Keratinocyte (primary cell): Measurements from ENCODE around the gene USP38. TPM values are rescaled to one million over a fixed set of nuclear protein-coding genes. Genes with fewer than 3 reads are reported as not detected.

Experiments
- DNase-seq: peaks from one replicate; pipeline ENCODE4 v3.0.0-alpha.2; 2011; ENCODE audit warnings: low read depth, missing footprints, low spot score
- FAIRE-seq: peaks from 2 replicates; lab custom pipeline; 2011; peaks lifted over from hg19 to GRCh38; lab: Jason Lieb, UNC
- H2AFZ ChIP-seq: 2 replicates; pipeline ENCODE4 v1.6.0; 2012; ENCODE audit warnings: low read length, control low read depth, inconsistent platforms; ENCODE audit not compliant: control insufficient read depth
- H3K27ac ChIP-seq: 2 replicates; pipeline ENCODE4 v1.5.1; 2011; ENCODE audit warnings: low read length; ENCODE audit not compliant: control insufficient read depth, insufficient read depth
- H3K27me3 ChIP-seq: 3 replicates; pipeline ENCODE4 v1.6.0; 2011; ENCODE audit warnings: low read length; ENCODE audit not compliant: control insufficient read depth, insufficient read depth; ENCODE audit errors: extremely low read depth
- H3K36me3 ChIP-seq, 2 experiments: 2 replicates in 1 of 2; 3 replicates in 1 of 2; pipeline ENCODE4 v1.5.1; 2011; ENCODE audit warnings: low read length in 2 of 2, mild to moderate bottlenecking in 1 of 2; ENCODE audit not compliant: control insufficient read depth in 2 of 2, insufficient read depth in 2 of 2; ENCODE audit errors: extremely low read depth in 1 of 2
- H3K4me1 ChIP-seq: 3 replicates; pipeline ENCODE4 v1.5.1; 2011; ENCODE audit warnings: low read length; ENCODE audit not compliant: control insufficient read depth, insufficient read depth; ENCODE audit errors: extremely low read depth
- H3K4me2 ChIP-seq: 3 replicates; pipeline ENCODE4 v1.6.0; 2011; ENCODE audit warnings: low read depth, low read length; ENCODE audit not compliant: control insufficient read depth, insufficient read depth; ENCODE audit errors: extremely low read depth
- H3K4me3 ChIP-seq, 3 experiments: fragments of 200-600 bp in 1 of 3; sonication (generic) in 1 of 3; 2 replicates in 2 of 3; 3 replicates in 1 of 3; pipeline ENCODE4 v1.5.1; 2011 to 2016; ENCODE audit warnings: low read length in 3 of 3, mild to moderate bottlenecking in 3 of 3, control low read depth in 2 of 3, inconsistent platforms in 1 of 3, low read depth in 1 of 3, mixed read lengths in 1 of 3, mixed run types in 1 of 3, moderate library complexity in 1 of 3; ENCODE audit not compliant: control insufficient read depth in 2 of 3, insufficient read depth in 2 of 3; ENCODE audit errors: extremely low read depth in 1 of 3
- H3K79me2 ChIP-seq: 2 replicates; pipeline ENCODE4 v1.6.0; 2012; ENCODE audit warnings: low read length; ENCODE audit not compliant: control insufficient read depth, insufficient read depth
- H3K9ac ChIP-seq: 3 replicates; pipeline ENCODE4 v1.6.0; 2011; ENCODE audit warnings: low read length; ENCODE audit not compliant: control insufficient read depth, insufficient read depth; ENCODE audit errors: extremely low read depth
- H3K9me1 ChIP-seq: 3 replicates; pipeline ENCODE4 v1.6.0; 2011; ENCODE audit warnings: low read length; ENCODE audit not compliant: control insufficient read depth, insufficient read depth; ENCODE audit errors: extremely low read depth
- H3K9me3 ChIP-seq: 2 replicates; pipeline ENCODE4 v1.5.1; 2012; ENCODE audit warnings: low read depth, low read length; ENCODE audit not compliant: control insufficient read depth
- H4K20me1 ChIP-seq: 3 replicates; pipeline ENCODE4 v1.6.0; 2011; ENCODE audit warnings: low read length; ENCODE audit not compliant: control insufficient read depth, insufficient read depth; ENCODE audit errors: extremely low read depth
- EZH2 ChIP-seq: IDR thresholded peaks from one replicate; pipeline ENCODE4 v1.6.1; 2012; ENCODE audit warnings: inconsistent platforms, mild to moderate bottlenecking, low read length, moderate library complexity
- dilution Hi-C: fragments of 300-500 bp; cut with MboI; formaldehyde crosslinking; loops from one replicate; pipeline ENCODE4 v1.7.0; 2020; ENCODE audit warnings: low sequenced_read_pairs; ENCODE audit not compliant: extremely low pct_ligation_motif_present
- polyA plus RNA-seq, 5 experiments: library from polyadenylated mRNA; depleted of rRNA in 3 of 5; stranded (reverse) in 3 of 5; stranded (forward) in 1 of 5; unstranded in 1 of 5; fragments of >200 nt; gene quantifications; 1 replicate in 1 of 5; 2 replicates in 3 of 5; 3 replicates in 1 of 5; pipeline versions ENCODE4 v1.2.1 to v1.2.3, GENCODE V29; 2011 to 2012; ENCODE audit warnings: missing spikeins in 2 of 5, low read depth in 1 of 5, low replicate concordance in 1 of 5
- TF ChIP-seq, protein P1 (sequence below), 3 experiments: IDR thresholded peaks in 1 of 3; conservative IDR thresholded peaks in 1 of 3; optimal IDR thresholded peaks in 1 of 3; 2 replicates in 2 of 3; 3 replicates in 1 of 3; pipeline versions ENCODE3 to v1.5.1; 2011; ENCODE audit warnings: low read length in 3 of 3, mild to moderate bottlenecking in 3 of 3, moderate library complexity in 2 of 3, control low read depth in 1 of 3, inconsistent platforms in 1 of 3; ENCODE audit not compliant: insufficient read depth in 2 of 3; ENCODE audit errors: extremely low read depth in 1 of 3

Gene USP38
- polyA plus RNA-seq, 1 donor (not counting 4 experiments of a cell fraction or from before 2014, with no cell fraction given), result 12.8 TPM

DNA sequence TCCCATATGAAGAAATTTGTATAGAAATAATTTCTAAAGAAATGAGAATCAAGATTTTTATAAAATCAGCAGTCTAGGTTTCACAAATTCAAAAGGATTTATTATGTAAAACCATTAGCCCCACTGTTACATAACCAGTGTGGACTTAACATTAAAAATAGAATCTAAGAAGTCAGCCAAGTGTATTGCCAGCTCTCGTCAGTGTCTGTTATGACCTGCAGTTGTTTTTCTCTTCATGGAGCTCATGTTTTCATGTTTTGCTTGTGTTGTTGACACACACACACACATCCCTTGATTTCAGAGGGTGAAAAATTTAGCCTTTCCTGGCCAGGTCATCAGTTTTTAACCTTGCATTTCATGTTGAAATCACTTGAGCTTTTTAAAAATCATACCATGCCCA, 39.5 kb downstream of the USP38 start:
- DNase-seq (no peak), FAIRE-seq (no peak)
- H3K9me1 ChIP-seq, result no peaks in the 10 kb centered on the region
- H3K36me3 ChIP-seq, result peaks cover 0 to 3% of the 10 kb centered on the region in 2 experiments
- no peaks in the 10 kb centered on the region for H3K79me2 ChIP-seq
- H3K4me1 ChIP-seq, result no peaks in the 10 kb centered on the region
- no peaks in the 10 kb centered on the region for H4K20me1 ChIP-seq
- no peak overlapping the region for H3K4me3 ChIP-seq
- H2AFZ ChIP-seq, result no peak overlapping the region
- no peak overlapping the region for H3K9ac ChIP-seq
- H3K27ac ChIP-seq, result no peak overlapping the region
- H3K9me3 ChIP-seq, result no peaks in the 10 kb centered on the region
- H3K4me2 ChIP-seq, result no peak overlapping the region
- no peaks in the 10 kb centered on the region for H3K27me3 ChIP-seq
- dilution Hi-C loops, result no loop called here
- TF ChIP-seq, protein P1, sequence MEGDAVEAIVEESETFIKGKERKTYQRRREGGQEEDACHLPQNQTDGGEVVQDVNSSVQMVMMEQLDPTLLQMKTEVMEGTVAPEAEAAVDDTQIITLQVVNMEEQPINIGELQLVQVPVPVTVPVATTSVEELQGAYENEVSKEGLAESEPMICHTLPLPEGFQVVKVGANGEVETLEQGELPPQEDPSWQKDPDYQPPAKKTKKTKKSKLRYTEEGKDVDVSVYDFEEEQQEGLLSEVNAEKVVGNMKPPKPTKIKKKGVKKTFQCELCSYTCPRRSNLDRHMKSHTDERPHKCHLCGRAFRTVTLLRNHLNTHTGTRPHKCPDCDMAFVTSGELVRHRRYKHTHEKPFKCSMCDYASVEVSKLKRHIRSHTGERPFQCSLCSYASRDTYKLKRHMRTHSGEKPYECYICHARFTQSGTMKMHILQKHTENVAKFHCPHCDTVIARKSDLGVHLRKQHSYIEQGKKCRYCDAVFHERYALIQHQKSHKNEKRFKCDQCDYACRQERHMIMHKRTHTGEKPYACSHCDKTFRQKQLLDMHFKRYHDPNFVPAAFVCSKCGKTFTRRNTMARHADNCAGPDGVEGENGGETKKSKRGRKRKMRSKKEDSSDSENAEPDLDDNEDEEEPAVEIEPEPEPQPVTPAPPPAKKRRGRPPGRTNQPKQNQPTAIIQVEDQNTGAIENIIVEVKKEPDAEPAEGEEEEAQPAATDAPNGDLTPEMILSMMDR (optimal IDR thresholded peaks at IDR 0.05 in 1 of 3, IDR thresholded peaks at IDR 0.05 in 1 of 3, conservative IDR thresholded peaks at IDR 0.05 in 1 of 3; ENCODE audit: extremely low read depth in 1 of 3, insufficient read depth in 2 of 3, low read length in 3 of 3), result no peak
- no peak for TF ChIP-seq EZH2

DNA sequence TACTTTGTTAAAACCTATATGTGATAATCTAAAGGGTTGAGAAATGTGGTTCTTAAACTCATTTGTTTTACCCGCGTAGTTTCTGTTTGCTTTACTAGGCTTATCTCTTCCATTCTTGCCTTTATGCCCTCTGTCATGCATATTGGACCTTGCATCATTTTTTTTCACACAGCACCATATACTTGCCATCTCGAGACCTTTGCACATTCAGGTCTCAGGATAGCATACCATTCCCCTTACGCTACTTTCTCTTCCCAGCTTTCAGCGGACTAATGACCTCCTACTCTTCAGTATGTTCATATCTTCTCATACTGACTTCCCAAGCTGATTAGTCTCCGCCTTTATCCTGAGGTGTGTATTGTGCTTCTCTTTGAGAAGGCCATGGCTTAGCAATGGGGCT, 40.5 kb downstream of the USP38 start:
- dilution Hi-C loops, result no loop called here
- TF ChIP-seq, protein P1 (optimal IDR thresholded peaks at IDR 0.05 in 1 of 3, IDR thresholded peaks at IDR 0.05 in 1 of 3, conservative IDR thresholded peaks at IDR 0.05 in 1 of 3; ENCODE audit: extremely low read depth in 1 of 3, insufficient read depth in 2 of 3, low read length in 3 of 3), result no peak
- no peak for TF ChIP-seq EZH2

More for the DNA sequence above, 40.5 kb downstream of the USP38 start:
- Histone ChIP-seq H3K4me3 (no peak overlapping the region), H3K4me2 (no peak overlapping the region), H2AFZ (no peak overlapping the region), H3K79me2 (no peaks in the 10 kb centered on the region), H3K9me3 (no peaks in the 10 kb centered on the region), H3K4me1 (no peaks in the 10 kb centered on the region), H3K9me1 (no peaks in the 10 kb centered on the region), H4K20me1 (no peaks in the 10 kb centered on the region), H3K27me3 (no peaks in the 10 kb centered on the region), H3K36me3 (peaks cover 0 to 3% of the 10 kb centered on the region in 2 experiments), H3K27ac (no peak overlapping the region), H3K9ac (no peak overlapping the region)
- DNase-seq, result no peak
- no peak for FAIRE-seq
